ENCODE measurements around the gene RNF150. TPM values are rescaled to one million over a fixed set of nuclear protein-coding genes. Genes with fewer than 3 reads are reported as not detected.

The RNF150 gene
- total and polyA plus RNA-seq, 9 donors: 7.6 to 43.2 (median 31.2) TPM

DNA sequence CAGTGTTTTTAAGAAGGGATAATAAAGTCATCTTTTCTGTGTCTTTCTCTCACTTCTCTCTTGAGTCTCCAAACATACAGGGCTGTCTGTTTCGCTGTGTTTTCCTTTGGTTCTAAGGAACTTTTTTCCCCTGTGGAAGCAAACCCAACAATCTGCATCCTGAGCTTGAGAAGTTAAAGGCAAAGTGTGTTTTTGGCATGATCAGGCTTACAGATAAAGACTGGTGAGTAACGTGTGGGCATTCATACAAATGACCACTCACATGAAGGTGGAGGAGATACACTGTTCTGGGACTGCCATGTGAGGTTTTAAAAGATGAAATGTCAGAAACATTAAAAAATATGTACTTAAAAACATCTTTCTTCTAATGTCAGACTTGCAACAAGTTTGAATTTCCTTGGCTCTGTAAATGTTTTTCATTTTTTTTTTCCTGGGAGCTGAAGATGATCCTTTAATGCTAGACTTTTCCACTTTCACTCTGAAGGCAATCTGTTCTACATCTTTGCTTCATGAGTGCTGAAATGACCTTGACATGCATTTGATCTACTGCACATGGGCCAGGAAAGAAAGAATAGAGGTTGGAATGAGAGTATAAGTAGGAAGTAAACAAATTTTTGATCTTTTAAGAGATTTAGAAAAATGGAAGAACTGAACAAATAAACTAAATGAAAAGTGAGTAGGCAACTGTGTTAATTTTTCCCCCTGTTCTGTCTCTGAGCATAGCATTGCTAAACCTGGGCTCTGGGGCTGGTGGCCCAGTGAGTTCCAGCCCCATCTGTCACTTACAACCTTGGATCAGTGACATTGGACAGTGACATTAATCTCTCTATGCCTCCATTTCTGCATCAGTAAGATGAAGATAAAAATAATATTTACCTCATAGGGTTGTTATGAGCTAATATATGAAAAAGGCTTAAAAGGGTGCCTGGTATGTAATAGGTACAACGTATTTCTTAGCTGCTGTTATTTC lies 226.0 kb downstream of the RNF150 start:
- H3K27me3 ChIP-seq: no peaks in the 10 kb centered on the region
- H3K27ac ChIP-seq: no peak overlapping the region
- H3K4me1 ChIP-seq (ENCODE audit: insufficient read depth): peaks cover 6% of the 10 kb centered on the region
- intact Hi-C loops (cut with DNase I): no loop called here
- DNase-seq: no peak
- H3K9me3 ChIP-seq: no peaks in the 10 kb centered on the region
- 52 to 56% (median 54%) methylated on average over 3 of the region's 3 CpGs for WGBS, 3 donors
- H3K36me3 ChIP-seq: no peaks in the 10 kb centered on the region
- TF ChIP-seq, protein P1, sequence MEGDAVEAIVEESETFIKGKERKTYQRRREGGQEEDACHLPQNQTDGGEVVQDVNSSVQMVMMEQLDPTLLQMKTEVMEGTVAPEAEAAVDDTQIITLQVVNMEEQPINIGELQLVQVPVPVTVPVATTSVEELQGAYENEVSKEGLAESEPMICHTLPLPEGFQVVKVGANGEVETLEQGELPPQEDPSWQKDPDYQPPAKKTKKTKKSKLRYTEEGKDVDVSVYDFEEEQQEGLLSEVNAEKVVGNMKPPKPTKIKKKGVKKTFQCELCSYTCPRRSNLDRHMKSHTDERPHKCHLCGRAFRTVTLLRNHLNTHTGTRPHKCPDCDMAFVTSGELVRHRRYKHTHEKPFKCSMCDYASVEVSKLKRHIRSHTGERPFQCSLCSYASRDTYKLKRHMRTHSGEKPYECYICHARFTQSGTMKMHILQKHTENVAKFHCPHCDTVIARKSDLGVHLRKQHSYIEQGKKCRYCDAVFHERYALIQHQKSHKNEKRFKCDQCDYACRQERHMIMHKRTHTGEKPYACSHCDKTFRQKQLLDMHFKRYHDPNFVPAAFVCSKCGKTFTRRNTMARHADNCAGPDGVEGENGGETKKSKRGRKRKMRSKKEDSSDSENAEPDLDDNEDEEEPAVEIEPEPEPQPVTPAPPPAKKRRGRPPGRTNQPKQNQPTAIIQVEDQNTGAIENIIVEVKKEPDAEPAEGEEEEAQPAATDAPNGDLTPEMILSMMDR (IDR thresholded peaks at IDR 0.05): no peak
- no peak for TF ChIP-seq EP300 (IDR thresholded peaks at IDR 0.05)
- no peak for TF ChIP-seq POLR2A (IDR thresholded peaks at IDR 0.05)
- H3K4me3 ChIP-seq: no peak overlapping the region

DNA sequence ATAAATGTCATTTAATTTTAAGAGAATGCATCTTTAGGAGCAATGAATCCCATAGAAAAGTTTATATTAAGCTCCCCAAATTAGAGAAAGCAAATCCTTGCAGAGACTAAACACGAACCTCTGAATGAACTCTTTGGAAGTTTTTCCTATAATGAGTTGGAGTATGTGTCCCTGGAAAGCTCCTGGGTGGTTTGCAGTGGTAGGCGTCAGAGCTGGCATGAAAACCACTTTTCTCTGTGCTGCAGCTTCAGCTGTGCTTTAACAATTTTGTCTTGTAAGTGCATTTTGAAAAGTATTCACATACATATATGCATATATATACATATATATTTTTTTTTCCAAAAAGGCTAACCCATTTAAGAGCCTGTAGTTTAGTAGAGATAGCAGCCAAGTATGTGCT lies 228.4 kb downstream of the RNF150 start:
- DNase-seq: no peak
- no peaks in the 10 kb centered on the region for H3K9me3 ChIP-seq
- WGBS, 3 donors: 10 to 14% (median 11%) methylated on average over 2 of the region's 2 CpGs
- no peak overlapping the region for H3K27ac ChIP-seq
- H3K4me3 ChIP-seq: no peak overlapping the region
- TF ChIP-seq, protein P1 (IDR thresholded peaks at IDR 0.05): no peak
- TF ChIP-seq POLR2A (IDR thresholded peaks at IDR 0.05): no peak
- TF ChIP-seq EP300 (IDR thresholded peaks at IDR 0.05): no peak
- peaks cover 6% of the 10 kb centered on the region for H3K4me1 ChIP-seq (ENCODE audit: insufficient read depth)
- H3K27me3 ChIP-seq: no peaks in the 10 kb centered on the region
- no peaks in the 10 kb centered on the region for H3K36me3 ChIP-seq
- intact Hi-C loops (cut with DNase I): no loop called here

DNA sequence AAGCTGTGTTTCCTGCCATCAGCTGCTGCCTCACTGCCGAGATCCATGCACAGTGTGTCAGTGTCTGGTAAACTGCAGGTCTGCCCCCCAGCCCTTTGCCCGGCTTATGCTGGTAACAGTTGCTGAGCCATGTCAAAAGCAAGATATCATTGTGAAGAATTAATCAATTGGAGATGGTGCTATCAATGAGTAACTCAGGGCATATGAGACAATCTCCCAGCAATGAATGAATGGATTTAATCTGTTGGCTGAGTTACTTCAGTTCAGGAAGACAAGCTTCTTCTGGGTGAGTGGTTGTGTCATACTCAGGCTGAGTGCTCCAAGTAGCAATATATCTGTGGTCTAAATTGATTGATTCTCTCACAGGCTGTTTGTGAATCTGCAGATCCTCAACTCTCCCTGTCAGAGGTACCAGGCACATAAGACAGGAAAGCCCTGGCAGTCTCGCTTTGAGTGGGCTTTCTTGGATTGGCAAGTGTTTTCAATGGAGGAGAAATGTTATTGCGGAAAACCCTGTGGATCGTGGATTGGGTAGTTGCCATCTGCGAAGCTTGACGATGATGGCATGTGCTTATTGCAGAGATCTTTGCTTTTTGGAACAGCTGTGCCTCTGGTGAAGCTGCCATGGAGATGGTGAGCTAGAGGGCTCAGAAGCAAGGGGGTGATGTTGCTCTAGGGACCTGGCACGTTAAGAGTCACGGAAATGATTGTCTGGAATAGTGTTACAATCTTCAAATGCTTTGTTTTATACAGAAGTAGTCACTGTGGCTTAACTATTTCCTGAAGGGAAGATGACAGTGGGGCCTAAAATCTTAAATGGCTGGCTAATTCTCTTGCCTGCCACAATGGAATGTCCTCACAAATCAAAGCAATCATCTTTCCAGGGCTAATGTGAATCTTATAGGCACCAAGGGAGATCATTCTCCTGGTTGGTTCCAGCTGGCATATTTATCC lies 229.5 kb downstream of the RNF150 start:
- intact Hi-C loops (cut with DNase I): no loop called here
- H3K27me3 ChIP-seq: no peaks in the 10 kb centered on the region
- H3K4me1 ChIP-seq (ENCODE audit: insufficient read depth): peaks cover 6% of the 10 kb centered on the region
- no peak overlapping the region for H3K4me3 ChIP-seq
- H3K36me3 ChIP-seq: no peaks in the 10 kb centered on the region
- WGBS, 3 donors: 60 to 71% (median 67%) methylated on average over 9 of the region's 9 CpGs
- TF ChIP-seq POLR2A (IDR thresholded peaks at IDR 0.05) (no peak), EP300 (IDR thresholded peaks at IDR 0.05) (no peak)
- TF ChIP-seq, protein P1 (IDR thresholded peaks at IDR 0.05): no peak
- DNase-seq: no peak
- H3K27ac ChIP-seq: no peak overlapping the region
- no peaks in the 10 kb centered on the region for H3K9me3 ChIP-seq

DNA sequence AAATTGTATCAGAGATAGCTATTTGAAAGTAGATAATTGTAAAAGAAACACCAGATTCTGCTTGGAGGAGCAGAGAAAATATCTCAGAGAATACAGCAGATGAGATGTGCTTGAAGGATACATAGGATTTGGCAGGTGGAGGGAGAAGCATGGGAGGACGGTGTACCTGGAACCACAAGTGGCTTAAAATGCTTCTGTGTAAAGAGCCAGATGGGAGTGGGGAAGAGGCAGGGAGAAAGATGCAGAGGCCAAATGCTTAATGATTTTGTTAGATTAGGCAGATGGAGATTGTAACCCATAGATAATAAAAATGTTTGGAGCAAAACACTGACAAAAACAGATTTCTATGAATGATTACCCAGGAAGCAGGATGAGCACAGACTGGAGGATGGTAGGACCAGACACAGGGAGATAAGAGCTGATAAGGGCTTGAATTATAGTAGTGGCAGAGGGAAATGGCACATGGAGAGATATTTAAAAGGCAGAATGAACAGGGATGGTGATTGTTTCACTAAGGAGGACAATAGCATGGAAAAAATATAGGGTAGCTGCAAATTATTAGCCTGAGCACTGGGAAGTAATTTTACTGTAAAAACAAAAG lies 231.4 kb downstream of the RNF150 start:
- no peak for TF ChIP-seq EP300 (IDR thresholded peaks at IDR 0.05)
- TF ChIP-seq POLR2A (IDR thresholded peaks at IDR 0.05): no peak
- TF ChIP-seq, protein P1 (IDR thresholded peaks at IDR 0.05): no peak
- Histone ChIP-seq H3K36me3 (no peaks in the 10 kb centered on the region), H3K4me3 (no peak overlapping the region), H3K27ac (no peak overlapping the region), H3K27me3 (no peaks in the 10 kb centered on the region), H3K4me1 (ENCODE audit: insufficient read depth) (peaks cover 4% of the 10 kb centered on the region), H3K9me3 (no peaks in the 10 kb centered on the region)
- intact Hi-C loops (cut with DNase I): no loop called here
- WGBS, 3 donors: 88 to 94% (median 91%) methylated on average over 1 of the region's 1 CpG
- DNase-seq: no peak
